ENCODE measurements around the gene CIB2.

The CIB2 gene

DNA sequence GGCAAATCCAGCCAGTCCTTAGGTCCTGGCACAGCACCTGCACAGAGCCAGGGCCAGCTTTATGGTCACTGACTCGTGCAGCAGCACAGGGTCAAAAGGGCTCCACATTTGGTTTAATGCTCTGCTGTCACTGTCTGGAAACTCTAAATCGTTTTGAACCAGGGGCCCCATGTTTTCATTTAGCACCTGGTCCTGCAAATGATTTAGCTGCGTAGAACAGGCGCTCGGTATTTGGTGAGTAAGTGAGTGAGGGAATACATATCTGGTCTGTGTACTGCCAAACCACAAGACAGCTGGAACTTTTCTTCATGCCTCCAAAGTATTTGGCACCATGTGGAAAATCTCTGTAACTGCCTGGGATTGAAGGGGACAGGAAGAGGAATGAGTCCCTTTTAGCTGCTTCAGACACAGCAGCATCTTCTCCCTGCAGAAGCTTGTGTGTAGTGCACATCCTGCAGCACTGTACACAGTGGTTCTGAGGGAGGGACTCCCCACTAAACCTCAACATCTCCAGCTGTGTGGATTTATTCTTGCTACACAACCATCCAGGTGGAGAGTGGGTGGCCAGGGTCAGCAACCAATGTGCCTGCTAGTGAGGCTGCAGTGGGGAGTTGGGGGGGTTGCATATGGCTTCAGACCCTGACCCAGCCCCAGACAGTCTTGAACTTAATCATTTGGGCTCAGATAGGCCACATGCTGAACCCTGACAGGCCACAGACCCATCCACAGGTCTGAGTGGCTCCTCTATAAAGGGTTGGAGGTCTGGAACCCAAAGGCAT is 37.8 kb downstream of the CIB2 start:
- TF ChIP-seq, protein P1, sequence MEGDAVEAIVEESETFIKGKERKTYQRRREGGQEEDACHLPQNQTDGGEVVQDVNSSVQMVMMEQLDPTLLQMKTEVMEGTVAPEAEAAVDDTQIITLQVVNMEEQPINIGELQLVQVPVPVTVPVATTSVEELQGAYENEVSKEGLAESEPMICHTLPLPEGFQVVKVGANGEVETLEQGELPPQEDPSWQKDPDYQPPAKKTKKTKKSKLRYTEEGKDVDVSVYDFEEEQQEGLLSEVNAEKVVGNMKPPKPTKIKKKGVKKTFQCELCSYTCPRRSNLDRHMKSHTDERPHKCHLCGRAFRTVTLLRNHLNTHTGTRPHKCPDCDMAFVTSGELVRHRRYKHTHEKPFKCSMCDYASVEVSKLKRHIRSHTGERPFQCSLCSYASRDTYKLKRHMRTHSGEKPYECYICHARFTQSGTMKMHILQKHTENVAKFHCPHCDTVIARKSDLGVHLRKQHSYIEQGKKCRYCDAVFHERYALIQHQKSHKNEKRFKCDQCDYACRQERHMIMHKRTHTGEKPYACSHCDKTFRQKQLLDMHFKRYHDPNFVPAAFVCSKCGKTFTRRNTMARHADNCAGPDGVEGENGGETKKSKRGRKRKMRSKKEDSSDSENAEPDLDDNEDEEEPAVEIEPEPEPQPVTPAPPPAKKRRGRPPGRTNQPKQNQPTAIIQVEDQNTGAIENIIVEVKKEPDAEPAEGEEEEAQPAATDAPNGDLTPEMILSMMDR (conservative IDR thresholded peaks at IDR 0.05; ENCODE audit: low read depth, low read length) = no peak
- peak; percentile 88 for DNase-seq (ENCODE audit: low read depth)
- no peak overlapping the region for H3K4me3 ChIP-seq (ENCODE audit: low read depth, low read length)

DNA sequence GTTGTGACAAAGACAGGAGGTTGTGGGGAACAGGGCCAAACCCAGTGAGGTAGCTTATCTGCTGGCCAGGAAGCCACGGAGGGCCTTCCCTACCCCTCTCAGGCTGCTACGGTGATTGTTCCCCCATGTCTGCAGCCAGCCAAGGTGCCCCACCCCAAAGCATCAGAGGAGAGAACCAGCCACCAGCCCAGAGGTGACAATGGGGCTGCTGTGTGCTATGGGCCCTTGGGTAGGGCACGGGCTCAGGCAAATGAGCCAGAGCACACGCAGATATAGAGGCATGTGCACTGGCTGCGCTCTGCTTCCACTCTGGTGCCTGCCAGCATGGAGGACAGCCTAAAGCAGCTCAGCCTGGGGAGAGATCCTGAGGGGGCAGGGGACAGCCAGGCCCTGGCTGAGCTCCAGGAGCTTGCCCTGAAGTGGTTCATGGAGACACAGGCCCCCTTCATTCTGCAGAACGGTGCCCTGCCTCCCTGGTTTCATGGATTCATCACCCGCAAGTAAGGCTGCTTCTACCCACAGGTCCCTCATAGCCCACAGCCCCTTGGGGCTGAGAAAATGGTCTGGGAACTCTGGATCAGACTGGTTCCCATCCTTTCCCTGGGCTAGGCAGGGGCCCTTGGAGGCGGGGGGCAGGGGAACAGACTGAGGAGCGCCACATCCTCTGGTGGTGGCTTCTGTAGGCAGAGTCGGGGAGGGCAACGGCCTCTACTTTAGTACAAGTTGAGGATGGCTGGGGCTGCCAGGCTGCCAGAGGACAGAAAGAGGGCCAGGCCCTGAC is 38.8 kb downstream of the CIB2 start, which contains the start of gene SH2D7:
Gene SH2D7, plus strand, starts transcription at position 301 of the 781 bp plus-strand sequence. Its CDS starts 24 bp downstream, at position 325.
- no peak for DNase-seq (ENCODE audit: low read depth)

DNA sequence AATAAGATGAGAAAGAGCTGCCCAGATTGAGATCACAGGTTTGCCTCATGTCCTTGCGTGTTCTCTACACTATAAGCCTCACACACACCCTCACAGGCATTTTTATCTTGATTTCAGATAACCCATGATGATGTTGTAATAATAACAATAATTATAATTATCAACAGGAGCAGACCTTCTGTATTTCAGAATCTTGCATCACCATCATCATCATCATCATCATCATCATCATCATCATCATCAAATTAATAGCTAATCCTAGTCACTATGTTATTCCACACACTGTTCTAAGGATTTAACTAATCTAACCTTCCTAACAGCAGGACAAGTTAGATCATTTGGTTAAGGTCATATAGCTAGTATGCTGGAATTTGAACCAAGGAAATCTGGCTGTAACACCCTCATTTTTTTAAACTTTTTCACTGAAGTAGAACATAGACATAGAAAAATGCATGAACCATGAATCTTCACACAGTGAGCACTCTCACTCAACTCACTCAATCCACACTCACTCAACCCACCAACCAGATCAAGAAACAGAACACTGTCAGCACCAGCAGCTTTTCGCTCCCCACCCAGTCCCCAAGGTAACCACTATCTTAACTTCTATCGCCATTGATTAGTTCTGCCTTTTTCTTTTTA is 40.7 kb downstream of the CIB2 start:
- DNase-seq (ENCODE audit: low read depth) = peak; percentile 50
- H3K4me3 ChIP-seq (ENCODE audit: low read depth, low read length) = no peak overlapping the region
- TF ChIP-seq, protein P1 (conservative IDR thresholded peaks at IDR 0.05; ENCODE audit: low read depth, low read length) = no peak

More for the DNA sequence above, 38.8 kb downstream of the CIB2 start, which contains the start of gene SH2D7:
- TF ChIP-seq, protein P1 (conservative IDR thresholded peaks at IDR 0.05; ENCODE audit: low read depth, low read length) = no peak
- no peak within 1 kb of the TSS for H3K4me3 ChIP-seq (ENCODE audit: low read depth, low read length)

DNA sequence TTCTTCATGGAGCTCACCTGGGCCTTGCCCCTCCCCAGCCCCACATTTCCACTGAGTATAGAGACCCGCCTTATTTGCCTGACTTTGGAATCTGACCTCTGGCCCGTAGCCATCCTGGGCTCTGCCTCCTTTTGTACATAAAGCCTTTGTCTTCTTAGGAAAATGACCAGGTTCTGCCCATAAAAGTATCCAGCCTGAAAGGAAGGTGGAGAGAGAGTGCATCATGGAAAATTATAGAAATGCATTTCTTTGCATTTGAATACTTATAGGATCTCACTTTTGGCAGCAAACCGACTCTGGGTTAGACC is 42.5 kb downstream of the CIB2 start:
- no peak for DNase-seq (ENCODE audit: low read depth)
- TF ChIP-seq, protein P1 (conservative IDR thresholded peaks at IDR 0.05; ENCODE audit: low read depth, low read length) = no peak
- no peak overlapping the region for H3K4me3 ChIP-seq (ENCODE audit: low read depth, low read length)

DNA sequence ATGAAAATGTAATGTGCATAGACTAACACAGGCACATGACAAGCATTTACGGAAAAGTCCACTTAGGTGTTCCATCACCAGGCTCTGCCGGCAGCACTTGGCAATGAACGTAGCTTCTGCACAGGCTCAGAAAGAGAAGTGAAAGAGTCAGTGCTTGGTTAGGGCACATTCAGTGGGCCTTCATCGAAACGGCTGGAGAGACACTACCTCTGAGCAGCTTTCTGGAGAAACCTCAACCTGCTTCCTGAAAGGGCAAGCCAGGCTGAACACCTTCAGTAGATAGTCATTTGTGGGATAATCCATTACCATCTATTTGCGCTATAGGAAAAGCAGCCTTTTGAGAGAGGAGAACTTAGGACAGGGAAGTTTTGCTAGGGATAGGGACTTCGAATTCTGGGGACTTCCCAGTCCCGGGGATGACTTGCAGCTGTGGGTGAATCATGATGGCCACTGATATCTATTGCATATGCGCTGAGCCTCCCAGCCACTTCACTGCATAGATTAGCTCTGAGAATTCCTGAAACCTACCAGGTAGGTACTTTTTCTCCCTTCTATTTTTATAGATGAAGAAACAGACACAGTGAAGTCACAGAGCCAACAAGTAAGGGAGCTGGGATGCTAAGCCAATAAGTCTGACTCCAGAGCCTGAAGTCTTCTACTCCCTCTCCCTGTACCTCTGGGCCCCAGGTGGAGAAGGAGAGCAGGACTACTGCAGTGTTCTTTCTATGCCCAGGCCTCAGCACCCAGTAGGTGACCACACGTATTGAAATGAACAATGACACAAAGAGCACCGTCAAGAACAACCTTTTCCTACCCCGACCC is 43.1 kb downstream of the CIB2 start:
- H3K4me3 ChIP-seq (ENCODE audit: low read depth, low read length) = no peak overlapping the region
- DNase-seq (ENCODE audit: low read depth) = no peak
- TF ChIP-seq, protein P1 (conservative IDR thresholded peaks at IDR 0.05; ENCODE audit: low read depth, low read length) = no peak

DNA sequence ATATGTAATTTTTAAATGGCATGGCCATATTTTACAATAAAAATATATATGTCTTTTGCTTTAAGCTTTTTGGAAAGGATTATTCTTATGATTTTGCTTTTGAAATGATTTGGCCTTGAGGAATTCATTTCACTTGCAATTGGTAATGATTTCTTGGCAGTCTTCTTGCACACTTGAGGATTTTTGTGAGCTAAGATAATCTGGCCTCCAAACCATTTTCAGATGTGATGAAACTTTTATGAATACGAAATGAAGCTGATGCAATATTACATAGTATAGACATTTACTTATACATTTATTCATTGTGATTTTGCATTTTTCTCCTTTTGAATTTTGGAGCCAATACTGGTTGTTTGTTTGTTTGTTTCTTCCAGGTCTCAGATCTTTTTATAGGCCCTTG is 45.3 kb downstream of the CIB2 start:
- peak; percentile 85 for DNase-seq (ENCODE audit: low read depth)
- no peak overlapping the region for H3K4me3 ChIP-seq (ENCODE audit: low read depth, low read length)
- TF ChIP-seq, protein P1 (conservative IDR thresholded peaks at IDR 0.05; ENCODE audit: low read depth, low read length) = no peak
